ENCODE measurements around the gene LDLRAD4. TPM values are rescaled to one million over a fixed set of nuclear protein-coding genes. Genes with fewer than 3 reads are reported as not detected.

The LDLRAD4 gene
- polyA plus RNA-seq, 3 donors, result 1.7 to 8.5 (median 3.7) TPM

DNA sequence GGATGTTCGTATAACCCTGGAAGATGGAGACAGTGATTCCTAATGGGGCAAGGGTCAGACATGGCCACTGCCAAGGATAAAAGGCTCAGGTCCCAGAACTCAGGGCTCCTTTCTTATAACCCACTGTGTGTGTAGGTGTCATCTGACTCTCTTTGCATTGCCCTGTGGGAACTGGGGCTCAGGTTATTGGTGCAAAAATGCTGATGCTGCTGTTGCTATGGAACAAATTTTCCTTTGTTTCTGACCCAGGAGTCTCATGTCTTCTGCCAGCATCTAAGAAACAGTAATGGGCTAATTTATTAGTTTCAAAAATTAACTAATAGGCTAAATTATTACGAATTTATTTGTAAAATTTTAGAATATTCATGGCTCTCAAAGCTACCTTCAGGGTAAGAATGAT is 24.3 kb upstream of the LDLRAD4 start:
- WGBS, 3 donors, result 65 to 94% (median 73%) methylated on average over 2 of the region's 2 CpGs
- no peak overlapping the region for H3K27ac ChIP-seq (ENCODE audit: low read depth, low read length)

DNA sequence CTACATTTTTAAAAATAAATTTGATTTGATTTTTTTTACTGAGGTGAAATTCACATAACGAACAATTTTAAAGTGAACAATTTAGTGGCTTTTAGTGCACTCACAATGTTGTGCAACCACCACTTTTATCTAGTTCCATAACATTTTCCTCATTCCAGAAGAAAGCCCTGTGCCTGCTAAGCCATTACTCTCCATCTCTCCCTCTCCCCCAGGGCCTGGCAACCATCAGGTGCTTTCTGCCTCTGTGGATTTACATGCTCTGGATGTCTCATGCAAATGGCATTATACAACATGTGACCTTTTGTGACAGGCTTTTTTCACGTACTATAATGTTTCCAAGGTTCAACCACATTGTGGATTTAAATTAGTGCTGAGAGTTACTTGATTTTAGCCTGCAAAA is 19.9 kb upstream of the LDLRAD4 start:
- no peak overlapping the region for H3K27ac ChIP-seq (ENCODE audit: low read depth, low read length)
- WGBS, 3 donors, result 83 to 93% (median 88%) methylated on average over 2 of the region's 2 CpGs

DNA sequence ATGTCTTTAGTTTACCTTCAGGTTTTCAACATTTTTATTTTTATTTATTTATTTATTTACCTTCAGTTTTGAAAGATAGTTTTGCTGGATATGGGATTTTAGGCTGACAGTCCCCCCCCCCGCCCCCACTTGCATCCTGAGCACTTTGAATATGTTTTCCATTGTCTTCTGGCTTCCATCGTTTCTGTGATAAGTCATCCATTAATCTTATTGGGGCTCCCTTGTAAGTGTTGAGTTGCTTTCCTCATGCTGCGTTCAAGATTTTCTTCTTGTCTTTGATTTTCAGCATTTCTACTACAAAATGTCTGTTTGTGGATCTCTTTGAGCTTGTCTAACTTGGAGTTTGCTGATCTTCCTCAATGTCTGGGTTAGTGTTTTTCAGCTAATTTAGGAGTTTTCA is 19.4 kb upstream of the LDLRAD4 start:
- WGBS, 3 donors, result 83 to 89% (median 84%) methylated on average over 3 of the region's 3 CpGs

DNA sequence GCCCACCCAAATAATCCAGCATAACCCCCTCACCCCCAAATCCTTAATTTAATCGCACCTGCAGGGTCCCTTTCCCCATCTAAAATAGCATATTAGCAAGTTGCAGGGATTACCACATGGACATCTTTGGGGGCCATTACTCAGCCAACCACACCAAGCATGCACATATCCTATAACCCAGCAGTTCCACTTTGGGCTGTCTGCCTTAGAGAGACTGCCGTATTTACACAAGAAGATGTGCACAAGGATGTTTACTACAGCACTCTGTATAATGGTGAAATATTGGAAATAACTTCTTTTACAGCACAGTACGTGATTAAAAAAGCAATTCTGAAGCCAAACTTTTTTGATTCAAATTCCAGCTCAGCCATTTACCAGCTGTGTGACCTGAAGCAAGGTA is 17.3 kb upstream of the LDLRAD4 start:
- H3K27ac ChIP-seq (ENCODE audit: low read depth, low read length), result no peak overlapping the region
- WGBS, 3 donors, result 81 to 89% (median 86%) methylated on average over 3 of the region's 3 CpGs

More for the DNA sequence above, 19.4 kb upstream of the LDLRAD4 start:
- H3K27ac ChIP-seq (ENCODE audit: low read depth, low read length), result no peak overlapping the region

GRCh38 chr18:13202571-13202970 is 16.0 kb upstream of the LDLRAD4 start:
- WGBS, 3 donors, result 68 to 87% (median 82%) methylated on average over 8 of the region's 8 CpGs
- H3K27ac ChIP-seq (ENCODE audit: low read depth, low read length), result no peak overlapping the region

- H3K27ac ChIP-seq (ENCODE audit: low read depth, low read length), result no peak overlapping the region
- WGBS, 3 donors, result 79 to 94% (median 88%) methylated on average over 6 of the region's 6 CpGs
Observed at GRCh38 chr18:13206301-13206700, 12.3 kb upstream of the LDLRAD4 start.

DNA sequence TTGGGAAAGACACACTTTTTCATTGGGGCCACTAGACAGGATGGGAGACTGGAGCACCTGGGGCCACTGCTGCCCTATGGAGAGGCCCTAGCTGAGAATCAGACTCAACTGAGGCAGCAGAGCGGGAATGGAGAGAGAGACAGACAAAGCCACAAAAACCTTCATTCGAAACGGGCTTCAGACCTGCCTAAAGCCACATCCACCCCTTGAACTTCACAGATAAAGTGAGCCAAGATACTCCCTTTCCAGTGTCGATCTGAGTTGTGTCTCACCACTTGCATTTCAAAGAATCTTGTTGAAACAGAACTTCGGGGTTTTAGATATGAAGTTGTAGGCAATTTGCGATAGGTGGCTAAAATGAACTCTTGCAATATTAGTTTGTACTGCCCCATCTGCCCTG is 11.3 kb upstream of the LDLRAD4 start:
- 83 to 86% (median 85%) methylated on average over 6 of the region's 6 CpGs for WGBS, 3 donors
- no peak overlapping the region for H3K27ac ChIP-seq (ENCODE audit: low read depth, low read length)

GRCh38 chr18:13211534-13211933 is 7.0 kb upstream of the LDLRAD4 start:
- WGBS, 3 donors, result 33 to 54% (median 40%) methylated on average over 7 of the region's 7 CpGs

GRCh38 chr18:13213036-13213795 is 5.3 kb upstream of the LDLRAD4 start:
- no peak overlapping the region for H3K27ac ChIP-seq (ENCODE audit: low read depth, low read length)
- WGBS, 3 donors, result 78 to 93% (median 90%) methylated on average over 18 of the region's 18 CpGs

More at GRCh38 chr18:13211534-13211933, 7.0 kb upstream of the LDLRAD4 start:
- no peak overlapping the region for H3K27ac ChIP-seq (ENCODE audit: low read depth, low read length)

GRCh38 chr18:13214609-13215008 is 4.0 kb upstream of the LDLRAD4 start:
- no peak overlapping the region for H3K27ac ChIP-seq (ENCODE audit: low read depth, low read length)
- WGBS, 3 donors, result 36 to 61% (median 44%) methylated on average over 1 of the region's 1 CpG

GRCh38 chr18:13216092-13216582 is 2.4 kb upstream of the LDLRAD4 start:
- 10 to 21% (median 15%) methylated on average over 8 of the region's 8 CpGs for WGBS, 3 donors
- H3K27ac ChIP-seq (ENCODE audit: low read depth, low read length), result no peak overlapping the region

DNA sequence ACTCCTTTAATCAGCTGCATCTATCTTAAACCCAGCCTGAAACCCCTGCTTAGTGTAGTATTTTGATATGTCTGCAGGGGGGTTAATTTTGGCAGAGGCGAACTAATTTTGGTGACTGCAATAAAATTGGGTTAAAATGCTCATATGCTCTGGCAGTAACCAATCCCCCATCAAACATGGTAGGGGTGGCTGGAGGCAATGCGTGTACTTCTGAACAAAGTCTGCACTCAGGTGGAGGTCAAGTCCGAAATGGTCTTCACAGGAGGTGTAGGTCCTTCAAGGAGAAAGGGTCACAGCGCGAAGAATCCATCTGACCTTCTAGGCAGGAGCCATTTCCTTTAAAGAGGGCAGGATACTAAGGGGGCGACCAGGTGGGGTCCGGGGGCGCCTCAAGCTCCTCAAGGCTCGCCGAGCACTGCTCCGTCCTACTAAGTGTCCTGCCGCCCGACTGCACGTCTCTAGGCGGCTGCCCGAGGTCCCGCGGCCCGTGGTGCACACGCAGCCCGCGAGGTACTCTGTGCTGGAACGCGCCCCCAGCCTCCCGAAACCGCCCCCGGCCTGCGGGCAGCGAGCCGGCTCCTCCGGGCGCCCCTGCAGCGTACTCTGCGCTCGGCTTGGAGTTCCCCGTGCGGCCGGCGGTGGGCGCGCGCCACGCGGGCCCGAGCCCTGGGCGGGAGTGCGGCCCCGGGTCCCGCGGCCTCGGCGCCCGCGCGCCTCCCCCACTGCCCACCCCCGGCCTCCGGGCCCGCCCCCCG is 1.7 kb upstream of the LDLRAD4 start:
- WGBS, 3 donors, result 3 to 4% (median 4%) methylated on average over 38 to 59 of the region's 59 CpGs
- no peak overlapping the region for H3K27ac ChIP-seq (ENCODE audit: low read depth, low read length)

GRCh38 chr18:13217466-13217961 is 1.0 kb upstream of the LDLRAD4 start:
- H3K27ac ChIP-seq (ENCODE audit: low read depth, low read length), result no peak overlapping the region
- 0 to 1% (median 0%) methylated on average over 24 to 64 of the region's 64 CpGs for WGBS, 3 donors

GRCh38 chr18:13217971-13218367 is 591 bp upstream of the LDLRAD4 start:
- WGBS, 3 donors, result 1 to 3% (median 1%) methylated on average over 49 to 53 of the region's 53 CpGs

DNA sequence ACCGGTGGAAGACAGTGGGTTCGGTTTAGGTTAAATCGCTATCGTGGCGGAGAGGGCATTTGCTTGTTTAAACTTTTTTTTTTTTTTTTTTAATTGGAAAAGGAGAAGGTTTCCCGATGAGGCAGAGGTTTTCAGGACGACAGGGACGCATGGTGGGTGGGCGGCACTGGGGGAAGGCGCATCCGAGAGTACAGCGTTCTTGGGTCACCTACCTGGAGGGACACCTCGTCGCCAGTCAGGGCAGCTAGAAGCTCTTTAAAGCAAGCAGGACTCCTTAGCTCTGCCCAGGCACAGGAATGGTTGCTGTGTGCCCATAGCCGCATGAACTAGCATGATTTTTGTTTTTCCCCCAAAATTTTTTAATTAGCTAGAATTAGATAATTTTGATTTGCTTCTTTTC is 437 bp downstream of the LDLRAD4 start:
- 14 to 23% (median 22%) methylated on average over 15 of the region's 15 CpGs for WGBS, 3 donors
- no peak overlapping the region for H3K27ac ChIP-seq (ENCODE audit: low read depth, low read length)

More at GRCh38 chr18:13217971-13218367, 591 bp upstream of the LDLRAD4 start:
- H3K27ac ChIP-seq (ENCODE audit: low read depth, low read length), result no peak overlapping the region

- 34 to 47% (median 42%) methylated on average over 4 of the region's 4 CpGs for WGBS, 3 donors
- no peak overlapping the region for H3K27ac ChIP-seq (ENCODE audit: low read depth, low read length)
Observed at GRCh38 chr18:13219593-13220159, 1.1 kb downstream of the LDLRAD4 start.

DNA sequence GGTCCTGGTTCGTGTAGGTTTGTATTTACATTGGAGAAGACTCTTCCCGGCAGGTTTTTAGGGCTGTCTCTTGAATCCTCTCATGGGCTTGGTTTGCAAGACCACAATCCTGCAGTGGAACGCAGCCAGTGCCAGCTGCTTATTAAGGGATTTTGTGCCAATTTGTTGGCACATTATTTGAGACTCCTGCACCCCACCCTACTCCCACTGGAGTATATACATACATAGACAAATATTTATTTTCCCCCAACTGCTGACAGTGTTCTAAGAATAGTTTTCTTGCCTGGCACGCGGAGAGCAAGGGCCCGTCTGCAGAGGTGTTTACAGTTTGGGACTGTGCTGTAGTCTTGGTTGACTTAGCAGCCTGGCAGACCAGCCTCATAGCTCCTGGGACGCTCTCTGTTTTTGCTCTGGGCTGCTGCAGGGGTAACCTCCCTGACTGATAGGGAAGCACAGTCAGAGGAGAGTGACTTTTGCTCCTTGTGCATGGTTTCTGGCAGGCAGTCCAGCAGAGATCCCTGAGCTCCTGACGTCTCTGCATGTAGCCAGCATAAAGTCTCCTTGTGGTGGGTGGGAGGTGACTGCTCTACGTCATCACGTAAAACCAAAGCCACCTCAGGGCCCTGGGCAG is 1.9 kb downstream of the LDLRAD4 start:
- WGBS, 3 donors, result 29 to 67% (median 59%) methylated on average over 10 of the region's 10 CpGs
- H3K27ac ChIP-seq (ENCODE audit: low read depth, low read length), result no peak overlapping the region
